Thyroid gland (tissue), 4 donors: ENCODE results near the gene NCLN.

ENCODE experiments used
- POLR2A ChIP-seq, 2 donors: fragments of 450-650 bp; IDR thresholded peaks; one replicate each; pipeline ENCODE4 v1.6.1; 2017; ENCODE audit warnings: antibody characterized with exemption in 2 of 2, mild to moderate bottlenecking in 2 of 2, moderate library complexity in 1 of 2
- TF ChIP-seq, protein P1 (sequence below), 6 experiments: fragments of 200-600 bp in 3 of 6; fragments of 450-650 bp in 3 of 6; sonication (generic) in 3 of 6; IDR thresholded peaks; one replicate each; pipeline ENCODE4 v1.5.1; 2016 to 2019; ENCODE audit warnings: antibody characterized with exemption in 6 of 6, mild to moderate bottlenecking in 2 of 6, inconsistent platforms in 1 of 6, moderate library complexity in 1 of 6

DNA sequence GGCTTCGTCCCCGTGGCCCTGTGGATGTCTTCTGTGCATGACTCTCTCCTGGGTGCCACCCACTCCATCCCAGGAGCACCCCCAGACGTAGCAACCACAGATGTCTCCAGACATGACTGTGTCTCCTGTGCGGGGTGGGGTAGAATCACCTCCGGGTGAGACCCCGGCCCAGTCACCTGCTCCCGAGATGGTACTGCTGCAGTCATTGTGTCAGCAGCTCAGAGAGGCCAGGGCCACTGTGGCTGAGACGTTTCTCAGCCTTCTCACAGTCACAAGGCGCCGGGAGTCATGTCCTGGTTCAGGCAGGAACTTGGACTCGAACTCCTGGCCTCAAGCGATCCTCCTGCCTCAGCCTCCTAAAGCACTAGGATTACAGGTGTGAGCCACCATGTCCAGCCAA is 16.6 kb downstream of the NCLN start:
- TF ChIP-seq POLR2A (IDR thresholded peaks at IDR 0.05), result no peak
- TF ChIP-seq, protein P1, sequence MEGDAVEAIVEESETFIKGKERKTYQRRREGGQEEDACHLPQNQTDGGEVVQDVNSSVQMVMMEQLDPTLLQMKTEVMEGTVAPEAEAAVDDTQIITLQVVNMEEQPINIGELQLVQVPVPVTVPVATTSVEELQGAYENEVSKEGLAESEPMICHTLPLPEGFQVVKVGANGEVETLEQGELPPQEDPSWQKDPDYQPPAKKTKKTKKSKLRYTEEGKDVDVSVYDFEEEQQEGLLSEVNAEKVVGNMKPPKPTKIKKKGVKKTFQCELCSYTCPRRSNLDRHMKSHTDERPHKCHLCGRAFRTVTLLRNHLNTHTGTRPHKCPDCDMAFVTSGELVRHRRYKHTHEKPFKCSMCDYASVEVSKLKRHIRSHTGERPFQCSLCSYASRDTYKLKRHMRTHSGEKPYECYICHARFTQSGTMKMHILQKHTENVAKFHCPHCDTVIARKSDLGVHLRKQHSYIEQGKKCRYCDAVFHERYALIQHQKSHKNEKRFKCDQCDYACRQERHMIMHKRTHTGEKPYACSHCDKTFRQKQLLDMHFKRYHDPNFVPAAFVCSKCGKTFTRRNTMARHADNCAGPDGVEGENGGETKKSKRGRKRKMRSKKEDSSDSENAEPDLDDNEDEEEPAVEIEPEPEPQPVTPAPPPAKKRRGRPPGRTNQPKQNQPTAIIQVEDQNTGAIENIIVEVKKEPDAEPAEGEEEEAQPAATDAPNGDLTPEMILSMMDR (IDR thresholded peaks at IDR 0.05), result no peak
